ENCODE results near the gene NEUROD4.

The NEUROD4 gene

GRCh38 chr12:54997929-54998522, 21.7 kb upstream of the NEUROD4 start:
- no peak for DNase-seq (ENCODE audit: low read depth in 3 of 3)

GRCh38 chr12:54998958-54999510, 20.7 kb upstream of the NEUROD4 start:
- no peak for DNase-seq (ENCODE audit: low read depth in 3 of 3)

- no peak for DNase-seq (ENCODE audit: low read depth in 3 of 3)
Observed at GRCh38 chr12:55001198-55001868, 18.4 kb upstream of the NEUROD4 start.

GRCh38 chr12:55002355-55002754, 17.4 kb upstream of the NEUROD4 start:
- no peak for DNase-seq (ENCODE audit: low read depth in 3 of 3)

- no peak for DNase-seq (ENCODE audit: low read depth in 3 of 3)
Observed at GRCh38 chr12:55008944-55009585, 10.7 kb upstream of the NEUROD4 start.

- no peak for DNase-seq (ENCODE audit: low read depth in 3 of 3)
Observed at GRCh38 chr12:55017416-55017925, 2.3 kb upstream of the NEUROD4 start.

GRCh38 chr12:55024575-55024974, 4.8 kb downstream of the NEUROD4 start:
- DNase-seq (ENCODE audit: low read depth in 3 of 3), result no peak

GRCh38 chr12:55025508-55025907, 5.7 kb downstream of the NEUROD4 start:
- no peak for DNase-seq (ENCODE audit: low read depth in 3 of 3)

- DNase-seq (ENCODE audit: low read depth in 3 of 3), result no peak
Observed at GRCh38 chr12:55034218-55034617, 14.4 kb downstream of the NEUROD4 start.

GRCh38 chr12:55036326-55037115, 16.7 kb downstream of the NEUROD4 start:
- DNase-seq (ENCODE audit: low read depth in 3 of 3), result no peak

GRCh38 chr12:55037351-55037987, 17.7 kb downstream of the NEUROD4 start:
- DNase-seq (ENCODE audit: low read depth in 3 of 3), result no peak

GRCh38 chr12:55039395-55040354, 19.9 kb downstream of the NEUROD4 start:
- no peak for DNase-seq (ENCODE audit: low read depth in 3 of 3)

GRCh38 chr12:55041345-55042055, 21.7 kb downstream of the NEUROD4 start:
- no peak for DNase-seq (ENCODE audit: low read depth in 3 of 3)

- no peak for DNase-seq (ENCODE audit: low read depth in 3 of 3)
Observed at GRCh38 chr12:55043542-55043941, 23.8 kb downstream of the NEUROD4 start.

- no peak for DNase-seq (ENCODE audit: low read depth in 3 of 3)
Observed at GRCh38 chr12:55044135-55044534, 24.4 kb downstream of the NEUROD4 start.

- DNase-seq (ENCODE audit: low read depth in 3 of 3), result no peak
Observed at GRCh38 chr12:55049676-55050075, 29.9 kb downstream of the NEUROD4 start.

- DNase-seq (ENCODE audit: low read depth in 3 of 3), result no peak
Observed at GRCh38 chr12:55051197-55051947, 31.6 kb downstream of the NEUROD4 start.

GRCh38 chr12:55057481-55057880, 37.7 kb downstream of the NEUROD4 start:
- no peak for DNase-seq (ENCODE audit: low read depth in 3 of 3)

GRCh38 chr12:55058082-55058481, 38.3 kb downstream of the NEUROD4 start:
- DNase-seq (ENCODE audit: low read depth in 3 of 3), result no peak

Data from stimulated activated CD4-positive, alpha-beta T cell treated with anti-CD3 and anti-CD28 coated beads, TNF-alpha, amount 100 ng/mL, for 48 hours (primary cell).